Mucosa of gallbladder (tissue), 1 donor: ENCODE measurements around the gene ERN1. TPM values are rescaled to one million over a fixed set of nuclear protein-coding genes. Genes with fewer than 3 reads are reported as not detected.
"Not testable (repeated sequence)": the region's sequence is repeated elsewhere in the genome, so short reads cannot be mapped to it uniquely, and the experiment has no call there.

Experiments
- DNase-seq: peaks from one replicate; pipeline ENCODE4 v3.0.0-alpha.2; 2020; ENCODE audit warnings: low spot score
- total RNA-seq: library from RNA; stranded (reverse); gene quantifications from one replicate; pipeline ENCODE4 v1.2.1, GENCODE V29; 2021
- donor health status: DM: no; HTN: no; CAD: no.

ERN1 gene
- total RNA-seq, 1 donor from 2014 or later, result 41.6 TPM

- peak; percentile 80 for DNase-seq
Observed at GRCh38 chr17:64025732-64026294, 104.1 kb downstream of the ERN1 start.

GRCh38 chr17:64024781-64025731, 104.9 kb downstream of the ERN1 start:
- DNase-seq, result no peak

- DNase-seq, result no peak
Observed at GRCh38 chr17:64024215-64024654, 105.7 kb downstream of the ERN1 start.

GRCh38 chr17:64022611-64023063, 107.3 kb downstream of the ERN1 start:
- no peak for DNase-seq

- peak; percentile 77 for DNase-seq
Observed at GRCh38 chr17:64020056-64020766, 109.7 kb downstream of the ERN1 start, which contains the start of gene ICAM2. ICAM2 (minus strand) TSS chr17:64020633; CDS start chr17:64006691, 13,942 bp downstream.

- DNase-seq, result not testable (repeated sequence)
Observed at GRCh38 chr17:64019551-64019961, 110.4 kb downstream of the ERN1 start.

- no peak for DNase-seq
Observed at GRCh38 chr17:64017381-64017980, 112.5 kb downstream of the ERN1 start.

- DNase-seq, result no peak
Observed at GRCh38 chr17:64016974-64017373, 113.0 kb downstream of the ERN1 start.

- DNase-seq, result no peak
Observed at GRCh38 chr17:64016231-64016784, 113.6 kb downstream of the ERN1 start.

GRCh38 chr17:64015447-64015846, 114.5 kb downstream of the ERN1 start:
- DNase-seq, result no peak

- DNase-seq, result no peak
Observed at GRCh38 chr17:64009571-64010402, 120.2 kb downstream of the ERN1 start.

- no peak for DNase-seq
Observed at GRCh38 chr17:64008830-64009229, 121.1 kb downstream of the ERN1 start.

GRCh38 chr17:64008346-64008745, 121.6 kb downstream of the ERN1 start:
- no peak for DNase-seq

- DNase-seq, result no peak
Observed at GRCh38 chr17:64007838-64008282, 122.1 kb downstream of the ERN1 start.

- not testable (repeated sequence) for DNase-seq
Observed at GRCh38 chr17:64007089-64007837, 122.7 kb downstream of the ERN1 start.

GRCh38 chr17:64006361-64007088, 123.4 kb downstream of the ERN1 start:
- no peak for DNase-seq

- DNase-seq, result no peak
Observed at GRCh38 chr17:64005734-64006167, 124.2 kb downstream of the ERN1 start.

- no peak for DNase-seq
Observed at GRCh38 chr17:64004903-64005733, 124.8 kb downstream of the ERN1 start.
